HPDE6-E6E7 (cell line): ENCODE results near the gene BCL2L13.

Experiments used
- DNase-seq: peaks from one replicate; pipeline ENCODE4 v3.0.0; 2011; ENCODE audit warnings: missing footprints; ENCODE audit errors: extremely low spot score

BCL2L13 gene, protein sequence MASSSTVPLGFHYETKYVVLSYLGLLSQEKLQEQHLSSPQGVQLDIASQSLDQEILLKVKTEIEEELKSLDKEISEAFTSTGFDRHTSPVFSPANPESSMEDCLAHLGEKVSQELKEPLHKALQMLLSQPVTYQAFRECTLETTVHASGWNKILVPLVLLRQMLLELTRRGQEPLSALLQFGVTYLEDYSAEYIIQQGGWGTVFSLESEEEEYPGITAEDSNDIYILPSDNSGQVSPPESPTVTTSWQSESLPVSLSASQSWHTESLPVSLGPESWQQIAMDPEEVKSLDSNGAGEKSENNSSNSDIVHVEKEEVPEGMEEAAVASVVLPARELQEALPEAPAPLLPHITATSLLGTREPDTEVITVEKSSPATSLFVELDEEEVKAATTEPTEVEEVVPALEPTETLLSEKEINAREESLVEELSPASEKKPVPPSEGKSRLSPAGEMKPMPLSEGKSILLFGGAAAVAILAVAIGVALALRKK

DNA sequence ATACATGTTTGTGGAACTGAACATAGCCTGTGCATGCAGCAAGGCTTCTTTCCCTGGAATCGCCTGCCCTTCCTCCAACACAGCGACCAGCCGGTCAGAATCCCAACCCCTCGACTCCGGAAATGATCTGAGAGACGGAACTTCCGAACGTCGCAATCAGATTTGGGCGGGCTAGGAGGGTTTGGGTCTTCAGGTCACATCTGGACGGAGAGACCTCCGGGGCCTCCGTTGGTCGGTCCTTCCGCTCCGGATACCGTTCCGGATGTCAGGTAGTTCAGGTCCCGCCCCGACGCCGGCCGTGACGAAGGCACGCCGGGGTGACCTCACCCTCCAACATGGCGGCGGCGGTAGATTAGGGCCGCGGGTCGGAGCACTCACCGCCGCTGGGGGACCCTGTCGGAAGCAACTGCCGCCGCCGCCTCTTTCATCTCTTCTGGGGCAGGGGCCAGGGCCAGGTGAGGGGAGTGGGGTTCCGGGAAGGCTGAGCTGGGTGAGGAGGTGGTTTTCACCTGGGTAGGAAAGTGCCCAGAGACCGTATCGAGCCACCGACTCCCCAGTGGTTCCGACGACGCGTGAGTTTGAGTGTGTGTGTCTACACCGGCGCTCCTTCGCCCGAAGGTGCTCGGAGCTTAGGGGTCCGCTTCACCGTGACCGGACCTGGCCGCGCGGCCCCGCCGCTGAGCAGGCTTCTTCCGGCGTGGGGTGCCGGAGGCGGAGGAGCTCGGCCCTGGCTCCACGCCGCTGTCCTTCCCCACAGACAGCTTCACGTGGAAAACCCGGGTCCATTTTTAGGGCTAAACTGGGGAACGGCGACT lies at the start of gene BCL2L13:
TSS of gene BCL2L13 (plus strand) at position 326 of the 815 bp plus-strand sequence. CDS start 16,955 bp downstream, outside the sequence.
- peak; percentile 80 for DNase-seq

DNA sequence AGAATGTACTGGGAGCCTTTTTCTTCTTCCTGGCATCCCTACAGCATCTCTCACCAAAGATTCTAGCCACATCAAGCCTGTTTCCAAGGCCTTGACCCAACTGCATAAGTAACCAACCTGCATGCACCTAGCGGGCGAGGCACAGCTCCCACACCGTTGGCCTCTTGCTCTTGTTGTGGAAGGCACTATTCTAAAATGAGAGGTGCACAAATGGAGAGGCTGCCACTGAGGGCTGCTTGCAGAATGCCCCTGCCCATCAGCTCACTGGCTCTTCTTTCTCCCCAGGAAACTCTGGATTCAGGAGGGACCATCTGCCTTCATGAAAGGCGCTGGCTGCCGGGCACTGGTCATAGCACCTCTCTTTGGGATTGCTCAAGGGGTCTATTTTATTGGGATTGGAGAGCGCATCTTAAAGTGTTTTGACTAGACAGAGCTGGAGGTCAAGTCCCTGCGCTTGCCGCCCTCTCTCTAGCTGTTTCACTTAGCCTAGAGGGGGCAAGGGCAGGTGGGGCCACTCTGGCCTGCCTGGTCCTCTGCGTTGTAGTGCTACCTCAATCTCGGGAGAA lies 48.7 kb upstream of the BCL2L13 start:
- DNase-seq = no peak

DNA sequence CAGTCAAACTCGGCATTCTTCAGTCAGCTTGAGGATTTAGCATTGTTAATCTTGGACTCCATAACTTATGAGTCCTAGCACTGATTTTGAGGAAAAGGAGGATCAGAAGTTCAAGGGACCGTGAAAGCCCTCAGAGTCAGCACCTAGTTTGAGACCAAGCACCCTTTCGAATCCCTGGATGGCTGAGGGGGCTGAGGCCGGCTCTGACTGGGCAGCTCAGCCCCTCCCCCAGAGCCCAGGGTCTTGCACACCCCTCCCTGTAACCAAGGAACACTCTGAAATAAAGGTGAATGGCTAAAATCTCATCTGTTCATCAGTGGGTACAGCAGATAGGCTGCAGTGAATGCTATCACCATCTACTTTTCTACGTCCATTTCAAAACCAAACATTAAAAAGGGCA lies 48.0 kb upstream of the BCL2L13 start:
- no peak for DNase-seq

DNA sequence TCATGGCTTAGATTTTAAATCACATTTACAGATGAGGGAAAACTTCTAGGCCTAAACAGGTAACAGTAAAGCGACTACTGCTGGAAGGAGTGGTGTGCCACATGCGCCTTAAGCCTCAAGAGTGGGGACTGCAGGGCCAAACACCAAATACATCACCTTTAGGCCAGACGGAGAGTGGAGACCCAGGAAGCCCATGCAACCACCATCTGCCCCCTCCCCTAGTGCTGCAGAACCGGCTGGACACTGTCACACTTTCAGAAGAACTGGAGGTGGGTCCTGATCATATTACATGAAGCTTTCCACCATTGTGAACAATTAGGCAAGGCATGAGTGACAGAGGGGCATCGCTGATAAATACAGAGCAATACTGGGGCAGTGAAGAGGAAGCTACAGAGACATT lies 46.4 kb upstream of the BCL2L13 start:
- DNase-seq = no peak

DNA sequence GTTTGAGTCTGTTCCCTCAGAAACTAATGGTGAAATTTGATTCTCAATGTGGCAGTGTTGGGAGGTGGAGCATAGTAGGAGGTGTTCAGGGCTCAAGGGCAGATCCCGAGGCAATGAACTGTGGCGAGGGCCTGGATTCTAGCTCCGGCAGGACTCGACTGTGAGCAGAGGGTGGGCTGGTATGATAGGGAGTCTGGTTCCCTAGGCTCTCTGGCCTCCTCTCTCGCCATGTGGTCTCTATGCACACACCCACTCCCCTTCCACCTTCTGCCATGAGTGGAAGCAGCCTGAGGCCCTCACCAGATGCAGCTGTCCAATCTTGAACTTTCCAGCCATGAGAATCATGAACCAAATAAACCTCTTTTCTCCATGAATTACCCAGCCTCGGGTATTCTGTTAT lies 42.3 kb upstream of the BCL2L13 start:
- no peak for DNase-seq

DNA sequence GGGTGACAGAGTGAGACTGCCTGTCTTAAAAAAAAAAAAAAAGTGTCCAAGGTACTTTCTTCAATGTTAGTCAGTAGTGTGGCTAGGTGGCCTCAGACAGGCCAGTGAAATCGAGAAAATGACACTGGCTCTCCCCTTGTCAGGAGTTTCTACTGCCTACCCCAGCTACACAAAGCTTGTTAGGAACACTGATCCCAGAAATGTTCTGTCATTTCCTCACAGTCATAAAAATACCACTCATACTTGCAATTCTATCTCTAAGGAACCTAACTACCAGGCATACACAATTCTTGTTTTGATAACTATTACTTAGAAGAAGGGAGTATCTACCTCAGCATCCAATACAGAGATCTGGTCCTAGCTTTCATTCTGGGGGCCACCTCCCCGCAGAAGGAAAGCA lies 41.3 kb upstream of the BCL2L13 start:
- DNase-seq = no peak

DNA sequence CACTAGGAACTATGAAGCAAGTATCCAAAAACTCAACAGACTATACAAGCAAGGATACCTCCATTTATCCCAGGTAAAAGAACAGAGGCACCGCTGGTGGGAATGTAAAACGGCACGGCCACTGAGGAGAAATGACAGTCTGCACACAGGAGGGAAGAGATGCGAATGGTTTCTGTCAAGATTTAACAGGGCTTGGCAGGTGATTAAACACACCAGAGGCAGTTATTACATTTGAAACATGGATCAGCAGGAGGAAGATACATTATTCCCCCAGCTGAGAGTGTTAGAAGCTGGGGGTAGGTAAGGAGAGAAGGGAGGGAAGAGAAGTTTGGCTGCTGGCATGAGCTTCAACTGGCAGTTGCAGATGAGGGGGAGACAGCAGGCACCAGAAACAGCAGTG lies 40.2 kb upstream of the BCL2L13 start:
- DNase-seq = no peak

DNA sequence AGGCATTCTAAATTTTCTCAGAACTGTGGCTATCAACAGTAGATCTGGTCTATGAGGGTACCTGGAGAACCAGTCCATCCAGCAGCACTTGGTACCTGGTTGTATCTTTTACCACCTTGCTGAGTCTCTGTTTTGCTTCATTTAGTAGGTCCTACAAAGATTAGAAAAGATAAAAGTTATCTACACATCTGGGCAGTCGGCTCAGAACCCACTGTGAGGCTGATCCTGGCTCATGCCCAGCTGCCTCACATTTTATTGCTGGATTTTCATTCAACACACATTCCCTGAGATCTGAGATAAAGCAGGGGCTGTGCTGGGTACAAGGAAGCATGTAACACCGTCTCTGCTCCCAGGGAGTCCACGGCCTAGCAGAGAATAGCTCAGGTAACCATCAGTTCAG lies 37.5 kb upstream of the BCL2L13 start:
- DNase-seq = no peak

DNA sequence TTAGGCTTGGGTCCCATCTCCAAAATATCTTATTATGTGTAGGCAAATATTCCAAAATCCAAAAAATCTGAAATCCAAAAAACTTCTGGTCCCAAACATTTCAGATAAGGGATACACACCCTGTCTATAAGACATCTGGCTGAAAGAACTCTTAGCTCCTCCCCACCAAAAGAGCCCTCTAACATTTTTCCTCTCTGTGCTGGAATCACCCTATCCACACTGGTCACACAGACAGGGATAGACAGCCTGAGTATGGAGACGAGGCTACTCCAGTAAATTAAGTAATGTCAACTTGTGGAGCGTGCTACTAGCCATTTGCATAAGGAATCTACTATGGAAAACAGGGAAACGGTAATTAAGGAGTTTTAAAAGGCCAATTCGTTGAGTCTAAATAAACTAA lies 34.9 kb upstream of the BCL2L13 start:
- no peak for DNase-seq

DNA sequence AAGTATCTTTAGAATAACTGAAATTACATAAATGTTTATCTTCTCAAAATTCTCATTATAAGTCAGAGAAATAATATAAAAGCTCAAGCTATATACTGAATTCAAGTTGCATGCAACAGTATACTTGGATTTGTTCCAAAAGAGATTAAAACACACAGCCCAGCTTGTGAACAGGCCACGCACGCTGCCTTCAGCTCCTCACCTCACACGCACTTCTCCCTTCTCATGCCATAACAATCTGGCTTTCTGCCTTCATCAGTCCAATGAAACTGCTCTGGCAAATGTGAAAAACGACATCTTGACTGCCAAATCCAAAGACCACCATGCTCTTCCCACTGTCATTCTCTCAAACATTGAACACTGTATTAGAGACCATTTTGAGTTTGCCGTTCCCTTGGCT lies 32.1 kb upstream of the BCL2L13 start:
- no peak for DNase-seq

DNA sequence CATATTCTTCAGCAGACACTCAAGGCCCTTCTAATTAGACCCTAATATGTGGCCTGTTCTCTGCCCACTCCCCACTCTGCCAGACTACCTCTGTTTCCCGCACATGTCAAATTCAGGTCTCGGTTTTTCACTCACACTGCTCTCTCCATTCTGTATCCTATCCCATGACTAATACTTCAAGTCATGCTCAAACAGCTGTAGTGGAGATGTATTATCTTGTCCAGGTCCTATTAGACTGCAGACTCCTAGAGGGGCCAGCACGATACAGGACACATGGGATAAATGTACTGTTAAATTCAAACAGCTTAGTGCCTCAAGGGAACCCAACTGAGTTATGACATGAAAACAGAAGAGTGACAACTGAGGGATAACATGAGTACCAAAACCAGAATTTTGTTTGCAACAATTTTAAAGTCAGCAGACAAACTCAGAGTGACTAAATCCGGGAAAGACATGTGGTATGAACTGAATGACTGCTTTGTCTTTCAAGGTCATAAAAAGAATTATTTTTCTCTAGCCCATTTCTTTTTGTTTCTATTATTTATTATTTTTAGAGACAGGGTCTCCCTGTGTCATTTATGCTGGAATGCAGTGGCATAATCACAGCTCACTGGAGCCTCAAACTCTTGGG lies 30.6 kb upstream of the BCL2L13 start:
- no peak for DNase-seq

DNA sequence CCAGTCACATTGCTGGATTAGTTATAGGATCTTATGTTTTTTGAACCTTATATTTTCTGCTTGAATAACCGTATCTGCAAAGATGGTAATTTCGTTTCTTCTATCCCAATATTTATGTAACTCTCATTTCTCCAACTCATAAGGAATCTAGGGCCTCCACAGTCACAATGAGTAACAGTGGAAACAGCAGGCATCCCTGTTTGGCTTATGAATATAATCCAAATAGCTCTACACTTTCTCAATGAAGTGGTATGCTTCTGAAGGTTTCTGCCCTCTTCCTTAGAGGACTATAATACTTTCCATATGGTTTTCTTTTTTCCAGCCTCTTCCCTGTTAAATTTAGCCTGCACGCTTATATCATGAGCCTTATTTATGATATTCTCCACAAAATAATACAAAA lies 26.5 kb upstream of the BCL2L13 start:
- DNase-seq = no peak

DNA sequence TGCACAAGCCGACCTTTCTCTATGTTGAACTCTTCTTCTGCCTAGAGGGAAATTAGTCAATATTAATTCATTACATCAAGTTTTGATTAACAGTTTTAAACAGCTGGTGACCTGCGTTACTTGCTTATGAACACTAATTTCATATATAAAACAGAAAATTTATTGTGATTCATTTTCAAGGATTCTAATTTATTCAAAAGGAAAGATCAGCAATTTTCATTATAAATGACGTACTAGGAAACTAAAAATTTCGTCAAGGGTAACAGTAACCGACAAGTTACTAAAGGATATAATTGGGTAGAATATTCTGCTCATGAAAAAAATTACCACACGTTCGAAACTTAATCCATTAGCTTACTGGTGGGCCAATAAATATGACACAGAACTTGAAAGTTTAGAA lies 25.3 kb upstream of the BCL2L13 start:
- no peak for DNase-seq

DNA sequence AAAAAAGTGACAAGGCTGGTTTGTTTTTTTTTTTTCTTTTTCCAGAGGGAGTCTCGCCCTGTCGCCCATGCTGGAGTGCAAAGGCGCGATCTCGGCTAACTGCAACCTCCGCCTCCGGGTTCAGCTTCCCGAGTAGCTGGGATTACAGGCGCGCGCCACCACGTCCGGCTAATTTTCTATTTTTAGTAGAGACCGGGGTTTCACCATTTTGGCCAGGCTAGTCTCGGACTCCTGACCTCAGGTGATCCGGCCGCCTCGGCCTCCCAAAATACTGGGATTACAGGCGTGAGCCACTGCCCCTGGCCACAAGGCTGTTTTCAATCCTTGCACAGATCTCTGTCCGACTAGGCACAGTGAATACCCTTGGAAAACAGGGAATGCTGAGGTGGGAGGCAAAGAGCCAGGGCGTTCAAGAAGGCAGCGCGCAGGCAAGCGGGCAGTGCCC lies 10.6 kb upstream of the BCL2L13 start:
- no peak for DNase-seq

DNA sequence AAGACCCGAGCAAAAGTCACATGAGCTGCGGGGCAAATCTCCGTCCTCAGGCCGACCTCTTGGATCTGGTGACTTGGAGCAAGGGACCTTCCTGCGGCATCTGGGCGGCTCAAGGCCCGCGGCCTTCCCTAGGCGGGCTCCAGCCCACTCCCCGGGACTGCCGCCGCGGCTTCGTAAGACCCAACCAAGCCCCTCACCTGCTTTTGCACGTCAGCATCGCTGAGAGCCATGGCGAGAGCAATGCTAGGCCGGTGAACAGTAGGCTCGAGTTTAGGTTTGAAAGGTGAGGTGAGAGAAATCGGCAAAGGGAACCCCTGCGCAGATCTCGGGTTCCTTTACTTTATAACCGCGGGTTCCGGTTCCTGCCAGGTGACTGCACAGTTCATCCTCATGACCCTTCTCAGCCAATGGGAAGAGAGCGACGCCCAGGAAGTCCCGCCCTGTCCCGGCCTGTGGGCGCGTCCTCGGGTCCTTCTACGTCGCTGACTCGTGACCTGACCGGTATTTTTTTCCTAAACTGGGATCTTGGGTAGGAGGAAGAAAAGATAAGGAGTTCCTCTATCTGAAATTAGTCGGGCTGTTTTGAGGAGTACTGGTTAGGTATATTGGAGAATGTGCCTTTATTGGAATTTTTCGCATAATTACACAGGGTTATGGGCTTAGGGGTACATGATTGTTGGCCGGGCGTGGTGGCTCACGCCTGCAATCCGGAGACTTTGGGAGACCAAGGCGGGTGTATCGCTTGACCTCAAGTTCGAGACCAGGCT lies 10.0 kb upstream of the BCL2L13 start, which contains the start of gene ATP6V1E1:
TSS of gene ATP6V1E1 (minus strand) at position 344 of the 767 bp plus-strand sequence. CDS start at position 230, 114 bp downstream.
- DNase-seq = peak; percentile 95

DNA sequence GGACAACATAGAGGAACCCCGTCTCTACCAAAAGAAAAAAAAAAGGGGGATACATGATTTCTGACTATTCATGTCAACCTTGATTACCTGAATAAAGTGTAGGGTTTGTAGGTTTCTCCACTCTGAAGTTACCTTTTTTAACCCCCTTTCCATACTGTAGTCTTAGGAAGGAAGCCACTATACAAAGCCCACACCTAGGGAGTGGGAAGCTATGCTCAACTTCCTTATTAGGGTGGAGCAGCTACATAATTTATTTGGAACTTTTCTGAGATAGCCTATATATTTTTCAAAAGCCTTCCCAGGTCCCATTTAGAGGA lies 9.4 kb upstream of the BCL2L13 start:
- no peak for DNase-seq

DNA sequence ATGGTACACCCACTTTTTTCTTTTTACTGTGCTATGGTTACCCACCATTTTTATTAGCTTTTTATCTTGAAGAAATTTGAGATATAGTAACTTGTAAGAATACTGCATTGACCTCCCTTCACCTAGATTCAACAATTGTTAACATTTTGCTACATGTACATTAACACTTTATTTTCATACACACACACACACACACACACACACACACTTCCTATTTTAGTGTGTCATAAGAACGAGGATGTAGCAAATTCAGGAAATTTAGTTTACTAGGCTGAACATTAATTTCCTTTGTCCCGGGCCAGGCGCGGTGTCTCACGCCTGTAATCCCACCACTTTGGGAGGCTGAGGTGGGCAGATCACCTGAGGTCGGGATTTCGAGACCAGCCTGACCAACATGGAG lies 8.9 kb upstream of the BCL2L13 start:
- DNase-seq = no peak

DNA sequence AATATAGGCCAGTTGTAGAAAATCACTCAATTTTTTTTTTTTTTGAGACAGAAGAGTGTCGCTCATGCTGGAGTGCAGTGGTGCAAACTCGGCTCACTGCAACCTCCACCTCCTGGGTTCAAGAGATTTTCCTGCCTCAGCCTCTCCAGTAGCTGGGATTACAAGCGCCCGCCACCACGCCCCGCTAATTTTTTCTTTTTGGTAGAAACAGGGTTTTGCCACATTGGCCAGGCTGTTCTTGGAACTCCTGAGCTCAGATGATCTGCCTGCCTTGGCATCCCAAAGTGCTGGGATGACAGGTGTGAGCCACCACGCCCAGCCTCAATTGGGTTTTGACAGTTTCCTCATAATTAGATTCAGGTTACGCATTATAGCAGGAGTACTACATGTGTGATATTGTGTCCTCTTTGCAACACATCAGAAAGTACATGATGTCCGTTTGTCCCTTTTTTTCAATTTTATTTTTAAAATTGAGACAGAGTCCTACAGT lies 7.4 kb upstream of the BCL2L13 start:
- no peak for DNase-seq

DNA sequence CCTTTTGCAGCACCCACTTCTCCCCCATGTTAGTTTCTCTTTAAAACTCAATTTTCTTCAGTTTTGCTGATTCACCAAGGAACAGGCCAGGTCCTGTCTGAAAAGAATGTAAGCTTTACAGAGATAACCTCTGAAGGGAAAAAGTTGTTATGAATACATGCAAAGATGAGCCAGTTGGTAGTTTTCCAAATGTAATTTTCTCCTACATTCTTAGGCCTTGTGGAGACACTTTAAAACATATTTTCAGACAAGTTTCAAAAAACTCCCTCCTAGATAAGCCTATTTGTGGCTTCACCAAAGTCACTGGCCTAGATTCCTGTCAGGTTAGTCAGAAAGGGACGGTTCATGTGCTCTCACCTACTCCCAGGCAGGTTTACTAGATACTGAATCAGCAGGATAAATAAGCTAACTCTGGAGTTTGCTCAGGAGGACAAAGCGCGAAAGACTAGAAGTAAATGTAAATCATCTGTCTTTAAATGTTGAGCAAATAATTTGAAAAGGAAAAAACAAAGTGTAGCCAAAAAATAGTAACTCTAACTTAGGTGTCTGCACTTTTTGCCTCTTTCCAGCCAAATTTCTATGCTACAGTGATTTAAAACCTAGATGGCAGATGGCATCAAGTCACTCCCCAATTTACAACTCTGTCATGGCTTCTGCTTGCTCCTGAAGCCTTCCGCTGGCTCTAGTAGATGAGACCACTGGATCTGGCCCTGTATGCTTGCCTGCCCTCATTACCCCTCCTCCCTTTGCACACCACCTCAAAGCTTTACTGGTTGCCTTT lies 5.2 kb upstream of the BCL2L13 start:
- DNase-seq = peak; percentile 82

DNA sequence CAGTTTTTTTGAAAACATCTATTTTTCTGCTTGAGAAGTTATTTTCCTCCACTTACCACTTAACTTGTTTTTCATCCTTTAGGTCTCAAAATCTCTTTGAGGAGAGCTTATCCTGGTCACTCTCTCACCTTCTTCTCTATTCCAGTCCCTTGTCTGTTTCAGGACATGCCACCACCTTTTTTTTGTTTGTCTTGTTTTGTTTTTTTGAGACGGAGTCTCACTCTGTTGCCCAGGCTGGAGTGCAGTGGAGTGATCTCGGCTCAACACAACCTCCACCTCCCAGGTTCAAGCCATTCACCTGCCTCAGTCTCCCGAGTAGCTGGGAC lies 4.6 kb upstream of the BCL2L13 start:
- DNase-seq = no peak
